GM18511 (cell line): Measurements from ENCODE around the gene SETD3.

Experiments
- ATAC-seq: cut with Tn5 transposase; IDR thresholded peaks from one replicate; pipeline ENCODE4 v1.9.1; 2021; ENCODE audit warnings: mild to moderate bottlenecking, moderate library complexity; ENCODE audit not compliant: unreplicated experiment

Gene SETD3

GRCh38 chr14:99502989-99503421, 22.3 kb upstream of the SETD3 start:
- no peak for ATAC-seq

- ATAC-seq = no peak
Measured at GRCh38 chr14:99497894-99498293, 17.2 kb upstream of the SETD3 start.

GRCh38 chr14:99497341-99497740, 16.7 kb upstream of the SETD3 start:
- no peak for ATAC-seq

- no peak for ATAC-seq
Measured at GRCh38 chr14:99484106-99484505, 3.4 kb upstream of the SETD3 start.

GRCh38 chr14:99481745-99482099, 1.1 kb upstream of the SETD3 start:
- ATAC-seq = no peak

- ATAC-seq = peak; percentile 85
Measured at GRCh38 chr14:99480917-99481744, 472 bp upstream of the SETD3 start, which contains the start of gene CCNK. CCNK (plus strand) TSS chr14:99481409; CDS start chr14:99492678, 11,269 bp downstream.

- ATAC-seq = no peak
Measured at GRCh38 chr14:99479160-99479905, 1.3 kb downstream of the SETD3 start.

- ATAC-seq = no peak
Measured at GRCh38 chr14:99478128-99478527, 2.5 kb downstream of the SETD3 start.

GRCh38 chr14:99476864-99477263, 3.8 kb downstream of the SETD3 start:
- ATAC-seq = no peak

GRCh38 chr14:99475660-99476059, 5.0 kb downstream of the SETD3 start:
- no peak for ATAC-seq

- no peak for ATAC-seq
Measured at GRCh38 chr14:99475179-99475578, 5.5 kb downstream of the SETD3 start.

GRCh38 chr14:99473458-99473857, 7.2 kb downstream of the SETD3 start:
- ATAC-seq = no peak

GRCh38 chr14:99472937-99473336, 7.7 kb downstream of the SETD3 start:
- ATAC-seq = no peak

GRCh38 chr14:99471731-99472130, 8.9 kb downstream of the SETD3 start:
- ATAC-seq = no peak

GRCh38 chr14:99468836-99469592, 11.6 kb downstream of the SETD3 start:
- no peak for ATAC-seq

- no peak for ATAC-seq
Measured at GRCh38 chr14:99468081-99468480, 12.6 kb downstream of the SETD3 start.

GRCh38 chr14:99467336-99468078, 13.2 kb downstream of the SETD3 start:
- ATAC-seq = no peak

- no peak for ATAC-seq
Measured at GRCh38 chr14:99466758-99467157, 13.9 kb downstream of the SETD3 start.

GRCh38 chr14:99465288-99465687, 15.4 kb downstream of the SETD3 start:
- ATAC-seq = no peak

GRCh38 chr14:99463974-99464373, 16.7 kb downstream of the SETD3 start:
- ATAC-seq = no peak

- ATAC-seq = no peak
Measured at GRCh38 chr14:99462210-99462609, 18.4 kb downstream of the SETD3 start.
